GM10248 (cell line): Measurements from ENCODE around the gene GALNT13.
"Not testable (repeated sequence)": the region's sequence is repeated elsewhere in the genome, so short reads cannot be mapped to it uniquely, and the experiment has no call there.

Experiments used
- CTCF ChIA-PET: fragments of 300-600 bp; sonication (Branson Sonifier 250); formaldehyde crosslinking; extraction: SDS; loops from one replicate; lab custom pipeline; 2021; ENCODE audit warnings: antibody characterized with exemption; lab: Yijun Ruan, JAX
- POLR2A ChIA-PET: fragments of 350-650 bp; sonication (Branson Sonifier 250); formaldehyde crosslinking; extraction: SDS; loops from one replicate; lab custom pipeline; 2020; ENCODE audit warnings: antibody characterized with exemption; lab: Yijun Ruan, JAX
- DNase-seq: peaks from one replicate; pipeline ENCODE4 v3.0.0; 2012; ENCODE audit errors: extremely low spot score
- CTCF ChIP-seq: IDR thresholded peaks from 2 replicates; pipeline ENCODE4 v1.5.1; 2012; ENCODE audit warnings: mild to moderate bottlenecking, low read depth; ENCODE audit errors: extremely low read depth, missing control alignments, control extremely low read depth

Gene GALNT13

GRCh38 chr2:154462634-154463033, 590.9 kb downstream of the GALNT13 start:
- no peak for DNase-seq
- ChIA-PET POLR2A (no interaction called here), CTCF (interaction anchor here (0.9 to 2.0 kb wide), 2 partner anchors 10 to 705 kb away, joined by 3 to 5 read pairs; no protein-coding TSS in a partner anchor)
- TF ChIP-seq CTCF, result no peak

- CTCF ChIA-PET, result interaction anchor here (1.2 to 1.6 kb wide), 3 partner anchors 14 to 767 kb away, joined by 3 to 4 read pairs (median 3); no protein-coding TSS in a partner anchor
- TF ChIP-seq CTCF, result no peak
- no peak for DNase-seq
- POLR2A ChIA-PET, result no interaction called here
Observed at GRCh38 chr2:154466226-154466625, 594.5 kb downstream of the GALNT13 start.

GRCh38 chr2:154470376-154470775, 598.7 kb downstream of the GALNT13 start:
- CTCF ChIA-PET, result no interaction called here
- POLR2A ChIA-PET, result no interaction called here
- DNase-seq, result no peak
- no peak for TF ChIP-seq CTCF

- CTCF ChIA-PET, POLR2A ChIA-PET, DNase-seq: not testable (repeated sequence)
Observed at GRCh38 chr2:154471492-154471891, 599.8 kb downstream of the GALNT13 start.

GRCh38 chr2:154477319-154477718, 605.6 kb downstream of the GALNT13 start:
- CTCF ChIA-PET, result no interaction called here
- TF ChIP-seq CTCF, result no peak
- no peak for DNase-seq
- POLR2A ChIA-PET, result no interaction called here

GRCh38 chr2:154480521-154480920, 608.8 kb downstream of the GALNT13 start:
- CTCF ChIA-PET, result interaction anchor here (1.2 to 1.4 kb wide), 2 partner anchors 13 to 27 kb away, joined by 3 read pairs; no protein-coding TSS in a partner anchor
- no peak for DNase-seq
- POLR2A ChIA-PET, result no interaction called here
- no peak for TF ChIP-seq CTCF

- POLR2A ChIA-PET, result no interaction called here
- CTCF ChIA-PET, result interaction anchor here (1.4 kb wide), 1 partner anchor 14 kb away, joined by 3 read pairs; no protein-coding TSS in a partner anchor
- no peak for DNase-seq
- no peak for TF ChIP-seq CTCF
Observed at GRCh38 chr2:154481336-154481735, 609.6 kb downstream of the GALNT13 start.
